ENCODE data around the gene KCNK7. TPM values are rescaled to one million over a fixed set of nuclear protein-coding genes. Genes with fewer than 3 reads are reported as not detected.
A peak's percentile ranks its signal among the peaks of the same experiment; 100 is the strongest.

Gene KCNK7
- total RNA-seq, 1 donor = not detected

DNA sequence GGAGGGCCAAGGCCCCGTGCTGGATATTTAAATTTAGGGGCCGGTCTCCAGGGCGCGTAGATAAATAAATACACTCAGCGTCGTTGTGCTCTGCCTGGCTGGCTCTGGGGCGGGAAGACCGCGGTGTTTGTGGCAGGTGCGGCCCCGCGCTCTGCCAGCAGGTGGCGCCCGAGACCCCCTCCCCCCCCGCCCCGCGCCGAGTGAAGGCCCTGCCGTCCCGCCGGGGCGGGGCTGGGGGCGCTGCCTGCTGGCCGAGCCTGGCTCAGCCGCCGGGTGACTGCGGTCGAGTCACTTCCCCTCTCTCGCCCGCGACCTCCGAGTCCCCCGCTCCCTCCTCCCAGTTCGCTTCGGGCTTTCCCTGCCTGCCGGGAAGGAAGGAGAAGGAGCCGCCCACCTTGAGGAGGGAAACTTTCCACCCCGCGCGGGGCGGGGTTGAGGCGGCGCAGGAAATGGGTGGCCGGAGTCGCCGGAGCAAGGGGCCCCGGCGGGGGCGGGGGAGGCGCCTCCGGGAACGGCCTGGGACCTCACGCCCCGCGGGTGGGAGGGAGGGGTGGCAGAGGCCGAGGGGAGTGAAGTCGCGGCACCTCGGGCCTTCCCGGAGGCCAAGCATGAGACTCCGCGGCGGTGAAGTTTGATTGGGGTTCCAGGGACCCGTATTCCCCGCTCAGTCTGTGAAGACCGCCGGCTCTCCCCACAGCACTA, 21.3 kb downstream of the KCNK7 start:
- Histone ChIP-seq H4K20me1 (ENCODE audit: insufficient read depth, low read length) (peaks cover 27% of the 10 kb centered on the region), H3K36me3 (ENCODE audit: insufficient read depth, low read length) (peaks cover 9% of the 10 kb centered on the region), H3K9me3 (ENCODE audit: low read depth, low read length) (no peaks in the 10 kb centered on the region), H3K27ac (ENCODE audit: low read depth, low read length) (peak overlapping the region; percentile 9), H3K79me2 (ENCODE audit: insufficient read depth, low read length) (peaks cover 68% of the 10 kb centered on the region), H3K27me3 (ENCODE audit: insufficient read depth, low read length) (no peaks in the 10 kb centered on the region), H3K4me3 (ENCODE audit: insufficient read depth, low read length) (peak overlapping the region; percentile 98), H3K4me1 (ENCODE audit: insufficient read depth, low read length) (peaks cover 60% of the 10 kb centered on the region), H2AFZ (ENCODE audit: low read length) (no peak overlapping the region), H3K4me2 (ENCODE audit: insufficient read depth, low read length) (peak overlapping the region; percentile 95)
- peak; percentile 100 for DNase-seq (ENCODE audit: insufficient read length, low spot score, missing footprints)
- TF ChIP-seq, protein P1, sequence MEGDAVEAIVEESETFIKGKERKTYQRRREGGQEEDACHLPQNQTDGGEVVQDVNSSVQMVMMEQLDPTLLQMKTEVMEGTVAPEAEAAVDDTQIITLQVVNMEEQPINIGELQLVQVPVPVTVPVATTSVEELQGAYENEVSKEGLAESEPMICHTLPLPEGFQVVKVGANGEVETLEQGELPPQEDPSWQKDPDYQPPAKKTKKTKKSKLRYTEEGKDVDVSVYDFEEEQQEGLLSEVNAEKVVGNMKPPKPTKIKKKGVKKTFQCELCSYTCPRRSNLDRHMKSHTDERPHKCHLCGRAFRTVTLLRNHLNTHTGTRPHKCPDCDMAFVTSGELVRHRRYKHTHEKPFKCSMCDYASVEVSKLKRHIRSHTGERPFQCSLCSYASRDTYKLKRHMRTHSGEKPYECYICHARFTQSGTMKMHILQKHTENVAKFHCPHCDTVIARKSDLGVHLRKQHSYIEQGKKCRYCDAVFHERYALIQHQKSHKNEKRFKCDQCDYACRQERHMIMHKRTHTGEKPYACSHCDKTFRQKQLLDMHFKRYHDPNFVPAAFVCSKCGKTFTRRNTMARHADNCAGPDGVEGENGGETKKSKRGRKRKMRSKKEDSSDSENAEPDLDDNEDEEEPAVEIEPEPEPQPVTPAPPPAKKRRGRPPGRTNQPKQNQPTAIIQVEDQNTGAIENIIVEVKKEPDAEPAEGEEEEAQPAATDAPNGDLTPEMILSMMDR (IDR thresholded peaks at IDR 0.05; ENCODE audit: extremely low read depth, low read depth, low read length) = peak; percentile 62

- Histone ChIP-seq H3K27ac (ENCODE audit: low read depth, low read length) (peak overlapping the region; percentile 37), H3K4me1 (ENCODE audit: insufficient read depth, low read length) (peaks cover 67% of the 10 kb centered on the region), H4K20me1 (ENCODE audit: insufficient read depth, low read length) (peaks cover 27% of the 10 kb centered on the region), H3K9me3 (ENCODE audit: low read depth, low read length) (no peaks in the 10 kb centered on the region), H3K79me2 (ENCODE audit: insufficient read depth, low read length) (peaks cover 68% of the 10 kb centered on the region), H3K4me3 (ENCODE audit: insufficient read depth, low read length) (peak overlapping the region; percentile 98), H3K27me3 (ENCODE audit: insufficient read depth, low read length) (no peaks in the 10 kb centered on the region), H3K4me2 (ENCODE audit: insufficient read depth, low read length) (peak overlapping the region; percentile 95), H2AFZ (ENCODE audit: low read length) (no peak overlapping the region), H3K36me3 (ENCODE audit: insufficient read depth, low read length) (peaks cover 7% of the 10 kb centered on the region)
- TF ChIP-seq, protein P1 (IDR thresholded peaks at IDR 0.05; ENCODE audit: extremely low read depth, low read depth, low read length) = no peak
- DNase-seq (ENCODE audit: insufficient read length, low spot score, missing footprints) = peak; percentile 95
These were observed 22.1 kb downstream of the KCNK7 start for GRCh38 chr11:65573391-65574079.

DNA sequence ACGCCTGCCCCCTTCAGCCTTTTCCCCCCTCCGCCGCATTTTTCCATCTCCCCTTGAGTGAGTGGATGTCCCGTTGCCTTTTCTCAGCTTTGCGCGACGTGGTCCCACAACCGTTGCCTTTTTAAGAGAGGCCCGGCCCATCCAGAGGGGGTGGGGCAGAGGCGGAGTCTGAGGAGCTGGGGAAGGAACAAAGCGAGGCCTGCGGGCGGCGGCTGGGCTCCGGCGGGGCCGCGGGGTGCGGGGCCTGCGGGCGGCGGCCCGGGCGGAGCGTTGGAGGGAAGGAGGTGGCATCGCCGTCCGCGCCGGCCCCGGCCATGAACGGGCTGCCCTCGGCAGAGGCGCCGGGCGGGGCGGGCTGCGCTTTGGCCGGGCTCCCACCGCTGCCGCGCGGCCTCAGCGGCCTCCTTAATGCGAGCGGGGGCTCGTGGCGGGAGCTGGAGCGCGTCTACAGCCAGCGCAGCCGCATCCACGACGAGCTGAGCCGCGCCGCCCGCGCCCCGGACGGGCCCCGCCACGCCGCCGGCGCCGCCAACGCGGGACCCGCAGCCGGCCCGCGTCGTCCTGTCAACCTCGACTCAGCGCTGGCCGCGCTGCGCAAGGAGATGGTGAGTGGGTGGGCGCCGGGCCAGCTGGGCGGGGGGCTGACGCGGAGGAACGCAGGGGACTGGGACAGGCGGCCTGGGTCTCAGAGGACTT, 23.1 kb downstream of the KCNK7 start, which contains the start of gene FAM89B:
Gene FAM89B, plus strand, starts transcription at position 183 of the 696 bp plus-strand sequence. Its CDS starts 132 bp downstream, at position 315.
- Histone ChIP-seq H3K27ac (ENCODE audit: low read depth, low read length) (peak within 1 kb of the TSS; percentile 37), H4K20me1 (ENCODE audit: insufficient read depth, low read length) (peaks cover 19% of the 10 kb centered on the region), H3K36me3 (ENCODE audit: insufficient read depth, low read length) (peaks cover 11% of the 10 kb centered on the region), H3K4me2 (ENCODE audit: insufficient read depth, low read length) (peak within 1 kb of the TSS; percentile 100), H2AFZ (ENCODE audit: low read length) (no peak within 1 kb of the TSS), H3K4me1 (ENCODE audit: insufficient read depth, low read length) (peaks cover 60% of the 10 kb centered on the region), H3K27me3 (ENCODE audit: insufficient read depth, low read length) (no peaks in the 10 kb centered on the region), H3K4me3 (ENCODE audit: insufficient read depth, low read length) (peak within 1 kb of the TSS; percentile 98), H3K9me3 (ENCODE audit: low read depth, low read length) (no peaks in the 10 kb centered on the region), H3K79me2 (ENCODE audit: insufficient read depth, low read length) (peaks cover 67% of the 10 kb centered on the region)
- TF ChIP-seq, protein P1 (IDR thresholded peaks at IDR 0.05; ENCODE audit: extremely low read depth, low read depth, low read length) = no peak
- DNase-seq (ENCODE audit: insufficient read length, low spot score, missing footprints) = peak; percentile 99
